ENCODE data around the gene PCMT1.

The PCMT1 gene

DNA sequence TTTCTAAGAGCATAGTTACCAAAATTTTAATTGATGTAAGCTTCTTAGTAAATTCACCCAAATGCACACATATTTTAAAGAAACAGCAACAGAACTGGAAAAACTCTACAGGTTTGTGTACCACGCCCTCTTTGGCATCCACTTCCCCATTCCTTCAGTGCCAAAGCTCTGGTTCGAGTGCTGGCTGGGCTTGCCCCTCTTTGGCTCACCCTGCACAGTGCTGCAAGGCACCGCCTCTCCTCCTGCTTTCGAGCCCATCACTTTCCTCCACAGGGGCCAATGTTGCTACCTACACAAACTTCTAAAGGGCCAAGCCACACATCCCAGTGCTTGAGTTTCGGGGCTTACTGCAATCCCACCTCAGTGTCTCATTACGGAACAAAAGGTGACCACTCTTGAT, 105.0 kb downstream of the PCMT1 start:
- no peak overlapping the region for H3K27ac ChIP-seq (replicated peaks)
- no peaks in the 10 kb centered on the region for H3K27me3 ChIP-seq (ENCODE audit: insufficient read depth, poor library complexity, severe bottlenecking)
- DNase-seq (ENCODE audit: low read depth in 1 of 2, low spot score in 1 of 2), result peak in 1 of 2 experiments; percentile 18
- TF ChIP-seq GABPA (IDR thresholded peaks at IDR 0.05; ENCODE audit: low read depth) (no peak), SPI1 (IDR thresholded peaks at IDR 0.05; ENCODE audit: borderline replicate concordance, low read depth) (peak; percentile 83)
- H3K4me3 ChIP-seq (replicated peaks; ENCODE audit: insufficient read depth, low read length), result no peak overlapping the region

DNA sequence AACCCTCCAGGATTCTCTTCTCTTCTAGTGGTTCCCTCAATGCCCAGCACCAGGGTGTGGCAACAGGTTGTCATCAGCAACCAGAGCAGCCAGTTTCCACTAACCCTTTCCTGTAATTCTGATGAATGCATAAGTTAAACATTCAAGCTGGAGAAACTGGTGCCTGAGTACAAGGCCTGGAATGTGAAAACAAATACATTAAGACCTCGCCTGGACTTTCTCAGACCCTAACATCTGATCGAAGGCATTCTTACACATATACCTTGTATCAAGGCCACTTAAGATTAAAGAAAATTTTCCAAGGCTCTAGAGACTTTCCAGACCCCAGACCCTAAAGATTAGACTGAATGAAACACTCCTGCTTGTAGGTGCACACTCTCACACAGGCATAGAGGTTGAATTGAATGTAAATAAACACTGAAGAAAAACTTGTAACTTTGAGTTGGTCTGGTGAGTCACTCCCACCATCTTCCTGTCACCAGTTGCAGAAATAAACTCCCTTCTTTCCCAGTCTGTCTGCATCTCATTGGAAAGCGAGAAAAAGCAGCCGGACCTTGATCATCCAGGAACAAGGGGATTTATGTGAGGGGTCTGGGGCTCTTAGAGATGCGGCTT, 105.6 kb downstream of the PCMT1 start:
- Histone ChIP-seq H3K4me3 (replicated peaks; ENCODE audit: insufficient read depth, low read length) (no peak overlapping the region), H3K27ac (replicated peaks) (no peak overlapping the region), H3K27me3 (ENCODE audit: insufficient read depth, poor library complexity, severe bottlenecking) (no peaks in the 10 kb centered on the region)
- TF ChIP-seq SPI1 (IDR thresholded peaks at IDR 0.05; ENCODE audit: borderline replicate concordance, low read depth) (no peak), GABPA (IDR thresholded peaks at IDR 0.05; ENCODE audit: low read depth) (no peak), POLR2AphosphoS5 (IDR thresholded peaks at IDR 0.05; ENCODE audit: low read depth) (no peak)
- TF ChIP-seq, protein P1, sequence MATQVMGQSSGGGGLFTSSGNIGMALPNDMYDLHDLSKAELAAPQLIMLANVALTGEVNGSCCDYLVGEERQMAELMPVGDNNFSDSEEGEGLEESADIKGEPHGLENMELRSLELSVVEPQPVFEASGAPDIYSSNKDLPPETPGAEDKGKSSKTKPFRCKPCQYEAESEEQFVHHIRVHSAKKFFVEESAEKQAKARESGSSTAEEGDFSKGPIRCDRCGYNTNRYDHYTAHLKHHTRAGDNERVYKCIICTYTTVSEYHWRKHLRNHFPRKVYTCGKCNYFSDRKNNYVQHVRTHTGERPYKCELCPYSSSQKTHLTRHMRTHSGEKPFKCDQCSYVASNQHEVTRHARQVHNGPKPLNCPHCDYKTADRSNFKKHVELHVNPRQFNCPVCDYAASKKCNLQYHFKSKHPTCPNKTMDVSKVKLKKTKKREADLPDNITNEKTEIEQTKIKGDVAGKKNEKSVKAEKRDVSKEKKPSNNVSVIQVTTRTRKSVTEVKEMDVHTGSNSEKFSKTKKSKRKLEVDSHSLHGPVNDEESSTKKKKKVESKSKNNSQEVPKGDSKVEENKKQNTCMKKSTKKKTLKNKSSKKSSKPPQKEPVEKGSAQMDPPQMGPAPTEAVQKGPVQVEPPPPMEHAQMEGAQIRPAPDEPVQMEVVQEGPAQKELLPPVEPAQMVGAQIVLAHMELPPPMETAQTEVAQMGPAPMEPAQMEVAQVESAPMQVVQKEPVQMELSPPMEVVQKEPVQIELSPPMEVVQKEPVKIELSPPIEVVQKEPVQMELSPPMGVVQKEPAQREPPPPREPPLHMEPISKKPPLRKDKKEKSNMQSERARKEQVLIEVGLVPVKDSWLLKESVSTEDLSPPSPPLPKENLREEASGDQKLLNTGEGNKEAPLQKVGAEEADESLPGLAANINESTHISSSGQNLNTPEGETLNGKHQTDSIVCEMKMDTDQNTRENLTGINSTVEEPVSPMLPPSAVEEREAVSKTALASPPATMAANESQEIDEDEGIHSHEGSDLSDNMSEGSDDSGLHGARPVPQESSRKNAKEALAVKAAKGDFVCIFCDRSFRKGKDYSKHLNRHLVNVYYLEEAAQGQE (IDR thresholded peaks at IDR 0.05; ENCODE audit: insufficient replicate concordance, low read depth), result no peak
- TF ChIP-seq, protein P2, sequence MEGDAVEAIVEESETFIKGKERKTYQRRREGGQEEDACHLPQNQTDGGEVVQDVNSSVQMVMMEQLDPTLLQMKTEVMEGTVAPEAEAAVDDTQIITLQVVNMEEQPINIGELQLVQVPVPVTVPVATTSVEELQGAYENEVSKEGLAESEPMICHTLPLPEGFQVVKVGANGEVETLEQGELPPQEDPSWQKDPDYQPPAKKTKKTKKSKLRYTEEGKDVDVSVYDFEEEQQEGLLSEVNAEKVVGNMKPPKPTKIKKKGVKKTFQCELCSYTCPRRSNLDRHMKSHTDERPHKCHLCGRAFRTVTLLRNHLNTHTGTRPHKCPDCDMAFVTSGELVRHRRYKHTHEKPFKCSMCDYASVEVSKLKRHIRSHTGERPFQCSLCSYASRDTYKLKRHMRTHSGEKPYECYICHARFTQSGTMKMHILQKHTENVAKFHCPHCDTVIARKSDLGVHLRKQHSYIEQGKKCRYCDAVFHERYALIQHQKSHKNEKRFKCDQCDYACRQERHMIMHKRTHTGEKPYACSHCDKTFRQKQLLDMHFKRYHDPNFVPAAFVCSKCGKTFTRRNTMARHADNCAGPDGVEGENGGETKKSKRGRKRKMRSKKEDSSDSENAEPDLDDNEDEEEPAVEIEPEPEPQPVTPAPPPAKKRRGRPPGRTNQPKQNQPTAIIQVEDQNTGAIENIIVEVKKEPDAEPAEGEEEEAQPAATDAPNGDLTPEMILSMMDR (IDR thresholded peaks at IDR 0.05; ENCODE audit: insufficient read depth, low read length), result no peak
- DNase-seq (ENCODE audit: low read depth in 1 of 2, low spot score in 1 of 2), result no peak

DNA sequence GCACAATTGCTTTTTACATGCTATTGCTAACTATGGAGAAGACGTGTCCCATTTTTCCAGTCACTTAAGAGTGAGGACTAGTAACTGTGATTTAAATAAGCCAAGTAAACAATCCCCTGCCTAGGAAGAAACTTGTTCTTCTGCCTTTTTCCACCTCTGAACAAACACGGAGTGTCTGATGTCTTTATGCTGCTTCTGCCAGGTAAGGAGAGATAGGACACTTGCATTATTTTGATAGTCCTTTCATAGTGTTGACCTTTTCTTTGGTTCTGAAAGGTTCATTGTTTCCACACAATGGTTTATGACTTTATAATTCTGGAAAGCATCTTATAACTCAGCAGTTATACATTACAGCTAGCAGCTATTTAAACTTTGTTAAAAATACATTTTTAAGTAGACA, 106.2 kb downstream of the PCMT1 start:
- no peak overlapping the region for H3K4me3 ChIP-seq (replicated peaks; ENCODE audit: insufficient read depth, low read length)
- H3K27ac ChIP-seq (replicated peaks), result no peak overlapping the region
- no peaks in the 10 kb centered on the region for H3K27me3 ChIP-seq (ENCODE audit: insufficient read depth, poor library complexity, severe bottlenecking)
- DNase-seq (ENCODE audit: low read depth in 1 of 2, low spot score in 1 of 2), result no peak
- TF ChIP-seq, protein P1 (IDR thresholded peaks at IDR 0.05; ENCODE audit: insufficient replicate concordance, low read depth), result no peak
- TF ChIP-seq SPI1 (IDR thresholded peaks at IDR 0.05; ENCODE audit: borderline replicate concordance, low read depth) (no peak), POLR2AphosphoS5 (IDR thresholded peaks at IDR 0.05; ENCODE audit: low read depth) (no peak), GABPA (IDR thresholded peaks at IDR 0.05; ENCODE audit: low read depth) (no peak)
- TF ChIP-seq, protein P2 (IDR thresholded peaks at IDR 0.05; ENCODE audit: insufficient read depth, low read length), result no peak

DNA sequence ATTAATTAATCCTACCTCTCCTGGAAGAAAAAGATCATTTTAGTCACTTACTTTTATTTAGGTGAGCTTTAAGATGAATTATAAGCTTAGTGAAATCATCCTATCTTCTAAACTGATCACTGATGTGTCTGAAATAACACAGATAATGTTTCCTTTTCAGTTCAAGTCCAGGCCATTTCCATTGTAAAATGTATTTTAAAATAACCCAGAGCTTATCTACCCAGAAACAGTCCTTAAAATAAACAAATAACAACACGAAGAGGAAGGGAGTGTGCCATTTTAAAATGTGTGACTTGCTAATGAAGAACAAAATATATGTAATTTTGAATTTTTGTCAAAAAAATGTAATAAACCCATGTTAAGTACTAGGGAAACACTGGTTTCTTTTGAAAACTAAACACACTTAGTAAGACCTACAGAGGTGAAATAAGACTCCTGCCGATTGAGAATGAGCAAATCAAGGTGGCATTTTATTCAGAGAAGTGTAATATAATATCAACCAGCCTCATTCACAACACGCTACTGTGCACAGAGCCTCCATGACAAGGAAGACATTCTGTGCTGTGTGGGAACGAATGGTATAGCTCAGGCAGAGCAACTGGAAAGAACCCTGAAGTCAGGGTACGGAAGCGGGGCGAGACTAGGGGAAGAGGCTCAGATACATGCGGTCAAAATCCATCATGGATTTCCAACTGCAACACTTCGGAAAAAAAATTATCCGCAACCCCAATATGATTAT, 106.9 kb downstream of the PCMT1 start:
- no peak for DNase-seq (ENCODE audit: low read depth in 1 of 2, low spot score in 1 of 2)
- no peak overlapping the region for H3K27ac ChIP-seq (replicated peaks)
- H3K4me3 ChIP-seq (replicated peaks; ENCODE audit: insufficient read depth, low read length), result no peak overlapping the region

More for the DNA sequence above, 106.9 kb downstream of the PCMT1 start:
- no peaks in the 10 kb centered on the region for H3K27me3 ChIP-seq (ENCODE audit: insufficient read depth, poor library complexity, severe bottlenecking)
- TF ChIP-seq, protein P2 (IDR thresholded peaks at IDR 0.05; ENCODE audit: insufficient read depth, low read length), result no peak
- TF ChIP-seq GABPA (IDR thresholded peaks at IDR 0.05; ENCODE audit: low read depth), result no peak
